GM21515 (cell line): ENCODE data around the gene LBX1.

Experiments used
- ATAC-seq: cut with Tn5 transposase; IDR thresholded peaks from one replicate; pipeline ENCODE4 v1.9.1; 2021; ENCODE audit not compliant: unreplicated experiment

LBX1 gene

GRCh38 chr10:101244321-101245050, 15.2 kb upstream of the LBX1 start:
- no peak for ATAC-seq

GRCh38 chr10:101241840-101242707, 12.8 kb upstream of the LBX1 start:
- no peak for ATAC-seq

GRCh38 chr10:101238732-101239105, 9.5 kb upstream of the LBX1 start:
- no peak for ATAC-seq

DNA sequence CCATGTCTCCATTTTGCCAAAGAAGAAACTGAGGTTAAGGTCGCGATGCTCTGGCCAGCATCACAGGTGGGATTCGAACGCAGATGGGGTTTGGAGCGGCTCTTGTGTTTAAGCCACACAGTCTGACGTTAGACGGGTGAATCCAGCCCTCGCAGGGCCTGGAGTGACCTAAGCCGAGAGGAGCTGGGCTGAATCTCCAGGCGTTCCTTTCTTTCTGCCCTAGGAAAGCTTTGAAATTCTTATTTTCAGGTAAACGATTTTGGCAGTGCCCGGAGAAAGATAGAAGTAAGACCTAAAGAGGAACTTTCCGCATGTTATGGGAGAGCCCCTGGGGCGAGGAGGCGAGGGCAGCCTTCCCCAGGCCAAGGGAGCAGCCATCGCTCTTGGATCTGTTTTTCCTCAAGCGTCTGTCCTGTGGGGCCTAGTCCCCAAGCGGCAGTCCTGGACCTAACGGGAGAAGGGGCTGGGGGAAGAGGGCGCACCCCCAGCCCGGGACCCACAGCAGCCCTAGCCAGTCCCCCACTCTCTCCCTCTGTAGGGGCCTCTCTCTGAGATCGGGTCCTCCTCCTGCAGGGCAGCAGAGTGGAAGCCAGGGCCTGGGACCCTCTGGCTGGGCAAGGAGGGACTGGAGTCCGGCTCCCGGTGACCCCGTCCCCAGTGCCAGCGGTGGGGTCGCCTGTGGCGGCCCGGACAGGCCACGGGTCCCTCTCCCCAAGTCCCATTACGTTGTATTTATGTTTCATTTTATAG, 8.9 kb upstream of the LBX1 start:
- ATAC-seq = no peak

DNA sequence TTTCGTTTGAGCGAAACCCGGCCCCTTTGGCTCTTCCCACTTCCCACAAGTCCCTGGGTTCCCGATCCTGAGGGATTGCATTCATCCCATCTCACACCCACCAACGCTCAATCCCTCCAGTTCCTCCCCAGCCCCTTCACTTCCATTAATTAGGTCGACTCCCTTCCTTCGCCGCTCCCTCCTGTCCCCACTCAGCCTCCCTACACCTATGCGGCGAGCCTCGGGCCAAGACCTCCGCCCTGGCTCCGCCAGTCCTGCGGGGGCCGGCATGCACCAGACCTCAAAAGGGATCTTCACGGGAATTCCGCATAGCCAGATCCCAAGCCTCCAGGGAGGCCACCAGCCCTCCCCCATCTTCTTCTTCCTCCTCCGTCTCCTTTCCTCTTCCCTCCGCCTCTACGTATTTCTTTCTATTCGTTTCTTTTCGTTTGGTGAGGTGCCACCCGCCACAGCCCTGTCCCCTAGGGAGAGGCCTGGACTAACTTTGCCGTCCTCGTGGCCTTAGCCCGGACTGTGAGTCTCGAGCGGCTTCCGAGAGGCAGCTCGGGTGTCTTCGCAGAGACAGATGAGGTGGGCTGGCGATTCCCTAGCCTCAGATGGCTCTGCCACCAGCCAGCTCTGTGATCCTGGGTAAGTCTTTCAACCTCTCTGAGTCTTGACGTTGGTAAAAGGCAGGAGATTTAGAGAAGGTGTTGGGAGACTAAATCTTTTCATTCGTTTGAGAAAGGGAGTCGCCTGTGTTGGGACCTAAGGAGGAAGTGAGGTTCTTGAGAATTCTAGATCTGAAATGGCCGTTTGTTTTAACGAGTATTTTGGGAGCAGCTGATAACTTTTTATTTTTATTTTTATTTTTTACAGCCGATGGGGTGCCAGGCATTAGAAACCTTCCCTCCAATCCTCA, 8.1 kb upstream of the LBX1 start:
- ATAC-seq = no peak

DNA sequence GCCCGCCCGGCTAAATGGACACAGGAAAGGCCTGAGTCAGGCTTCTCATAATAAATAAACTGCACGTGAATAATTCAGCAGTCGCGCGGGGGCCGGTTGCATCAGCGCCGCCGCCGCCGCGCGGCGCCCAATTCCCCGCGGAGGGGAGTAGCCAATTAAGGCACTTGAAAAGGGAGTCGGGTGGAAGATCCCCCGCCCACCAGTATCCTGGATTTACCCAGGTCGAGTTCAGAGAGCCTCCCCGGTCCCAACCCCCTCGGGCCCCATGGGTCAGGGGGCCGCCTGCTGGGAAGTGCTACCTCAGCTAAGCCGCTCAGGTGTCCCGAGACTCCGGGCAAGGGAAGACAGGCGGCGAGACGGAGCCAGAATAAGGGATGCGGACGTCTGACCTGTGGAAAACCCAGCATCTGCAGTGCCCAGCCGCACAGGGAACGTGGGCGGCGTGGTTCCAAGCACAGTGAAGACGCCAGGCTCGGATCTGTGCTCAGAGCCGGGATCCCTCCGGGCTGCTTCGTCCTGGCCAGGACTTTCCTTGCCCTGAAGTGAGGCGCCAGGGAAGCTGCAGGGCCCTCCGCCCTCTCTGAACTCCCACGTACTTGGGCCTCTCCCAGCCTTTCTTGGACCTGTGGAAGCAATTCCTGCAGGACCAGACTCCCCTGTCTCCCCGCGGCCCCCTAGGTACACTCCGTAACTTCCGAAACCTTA, 7.3 kb upstream of the LBX1 start:
- no peak for ATAC-seq

- ATAC-seq = no peak
Measured at GRCh38 chr10:101235766-101236165, 6.5 kb upstream of the LBX1 start.

- ATAC-seq = no peak
Measured at GRCh38 chr10:101234333-101234732, 5.1 kb upstream of the LBX1 start.

DNA sequence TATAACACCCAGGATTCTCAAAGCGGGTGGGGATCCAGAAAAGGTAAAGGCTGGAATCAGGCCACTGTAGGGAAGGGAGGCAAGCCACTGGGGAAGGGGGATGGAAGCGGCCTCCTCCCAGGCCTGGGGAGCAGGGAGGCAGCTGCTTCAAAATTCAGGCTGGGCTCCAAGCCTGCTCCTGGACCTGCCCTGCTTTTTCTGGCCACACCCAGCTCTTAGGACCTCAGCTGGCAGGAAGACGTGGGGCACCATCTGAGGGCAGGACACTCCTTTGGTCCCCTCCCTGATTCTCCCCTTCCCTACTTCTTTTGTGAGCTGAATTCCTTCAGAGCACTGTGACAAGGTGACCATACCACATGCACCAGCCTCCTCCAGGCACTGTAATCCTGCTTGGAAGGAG, 4.6 kb upstream of the LBX1 start:
- ATAC-seq = no peak

GRCh38 chr10:101233443-101233842, 4.2 kb upstream of the LBX1 start:
- ATAC-seq = no peak

DNA sequence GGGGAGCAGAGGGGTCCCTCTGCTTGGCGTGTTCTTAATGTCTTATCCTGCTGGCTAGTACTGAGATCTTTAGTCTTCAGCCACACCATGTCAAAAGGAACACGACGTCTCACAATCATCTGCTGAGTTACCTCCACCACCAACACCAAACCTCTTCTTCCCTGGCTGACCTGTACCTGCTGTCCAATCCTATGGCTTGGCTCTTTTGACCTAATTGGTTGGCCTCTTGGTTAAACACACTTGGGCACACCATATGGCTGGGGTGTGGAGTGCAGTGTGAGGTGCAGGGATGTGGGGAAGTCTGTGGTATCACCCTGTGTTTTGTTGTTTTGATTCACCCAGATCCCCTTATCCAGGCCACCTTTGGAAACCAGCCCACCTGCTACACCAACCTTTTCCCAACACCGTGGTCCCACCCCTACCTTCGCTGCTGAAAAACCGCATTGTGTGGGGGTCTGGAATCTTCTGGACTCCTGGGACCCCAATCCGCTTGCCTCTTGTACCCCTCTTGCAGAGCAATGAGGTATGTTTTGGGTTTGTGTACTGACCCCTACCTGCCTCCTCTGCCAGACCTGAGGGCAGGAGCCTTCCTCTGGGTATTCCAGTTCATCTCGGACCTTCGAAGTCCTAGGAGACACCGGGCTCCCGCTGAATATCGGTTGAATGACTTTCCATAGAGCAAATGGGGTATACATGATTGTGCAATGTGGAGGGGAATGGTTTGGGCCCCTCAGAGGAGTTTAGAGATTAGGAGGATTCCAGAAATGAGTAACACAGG, 2.8 kb upstream of the LBX1 start:
- ATAC-seq = no peak

DNA sequence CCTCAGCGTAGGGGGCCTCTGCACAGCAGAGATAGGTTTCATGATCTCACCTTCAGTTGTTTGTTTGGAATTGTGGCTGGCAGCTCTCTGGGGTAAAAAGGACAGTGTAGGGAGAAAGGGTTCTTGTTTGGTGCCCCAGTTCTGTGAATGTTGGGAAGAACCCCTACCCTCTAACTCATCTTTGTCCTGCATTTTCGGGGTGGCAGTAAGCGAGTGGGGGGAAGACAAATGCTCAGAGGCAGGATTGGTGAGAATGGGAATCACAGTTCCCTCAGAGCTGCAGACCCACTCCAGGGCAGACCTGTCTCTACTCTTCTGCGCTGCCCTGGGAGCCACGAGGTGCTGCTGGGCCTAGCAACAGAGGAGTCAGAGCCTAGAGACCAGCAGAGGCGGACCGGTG, 1.8 kb upstream of the LBX1 start:
- no peak for ATAC-seq

DNA sequence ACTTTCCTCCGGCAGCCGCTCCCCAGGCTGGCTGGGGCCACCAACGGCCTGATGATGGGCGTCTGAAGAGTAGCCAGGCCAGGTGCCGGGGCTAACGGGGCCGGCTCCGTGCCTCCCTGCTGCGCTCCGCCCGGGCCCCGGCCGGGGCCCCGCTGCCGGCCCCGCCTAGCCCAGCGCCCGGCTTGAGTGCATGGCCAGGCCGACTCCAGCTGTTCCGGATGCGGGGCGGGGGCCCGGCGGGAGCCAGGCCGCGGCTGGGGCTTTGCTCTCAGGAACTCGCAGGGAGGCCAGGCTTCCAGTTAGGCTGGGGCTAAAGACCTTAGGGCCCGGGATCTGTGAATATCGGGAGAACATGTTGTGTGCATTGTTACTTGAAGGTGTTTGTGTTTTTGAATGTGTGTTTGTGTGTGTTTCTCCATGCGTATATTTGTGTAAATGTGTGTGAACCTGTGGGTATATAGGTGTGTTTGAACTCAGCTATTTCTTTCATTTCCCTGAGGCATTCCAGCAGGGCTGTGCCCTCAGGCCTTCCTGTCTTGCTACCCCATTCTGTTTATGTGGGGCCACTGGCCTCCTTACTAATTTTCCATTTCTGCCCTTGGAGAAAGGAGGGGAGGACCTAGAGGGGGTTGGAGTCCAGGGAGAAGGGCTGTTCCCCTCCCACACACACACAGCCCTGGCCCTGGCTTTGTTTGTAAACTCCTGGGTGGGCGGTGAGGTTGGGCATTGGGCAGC, 1.1 kb upstream of the LBX1 start:
- ATAC-seq = no peak

- ATAC-seq = no peak
Measured at GRCh38 chr10:101228966-101229265, 347 bp downstream of the LBX1 start.

GRCh38 chr10:101228153-101228965, 904 bp downstream of the LBX1 start:
- no peak for ATAC-seq

DNA sequence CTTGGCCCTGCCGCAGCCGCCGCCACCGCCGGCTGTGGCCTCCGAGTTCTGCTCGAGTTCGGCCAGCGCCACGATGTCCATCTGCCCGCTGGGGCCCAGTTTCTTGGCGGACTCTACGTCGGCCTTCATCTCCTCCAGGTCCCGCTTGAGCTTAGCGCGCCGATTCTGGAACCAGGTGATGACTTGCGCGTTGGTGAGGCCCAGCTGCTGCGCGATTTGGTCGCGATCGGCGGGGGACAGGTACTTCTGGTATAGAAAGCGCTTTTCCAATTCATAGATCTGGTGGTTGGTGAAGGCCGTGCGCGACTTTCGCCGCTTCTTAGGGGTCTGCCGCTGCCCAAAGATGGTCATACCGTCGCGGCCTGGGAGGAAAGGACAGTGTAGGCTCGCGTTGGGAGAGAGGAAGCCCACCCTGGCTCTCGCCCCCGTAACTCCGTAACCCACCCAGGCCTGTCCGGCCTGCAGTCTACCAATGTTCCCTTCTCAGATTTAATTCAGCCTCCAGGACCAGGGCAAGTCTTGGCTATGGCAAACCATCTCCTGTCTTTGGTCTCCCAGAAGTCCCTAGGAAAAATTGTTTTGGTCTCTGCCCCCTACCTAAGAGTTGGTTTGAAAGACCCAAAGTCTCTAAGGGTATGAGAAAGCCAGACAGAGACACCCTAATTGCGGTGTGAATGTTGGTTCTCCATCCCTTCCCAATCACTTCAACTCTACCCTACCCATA, 1.7 kb downstream of the LBX1 start:
- no peak for ATAC-seq
